Stimulated activated CD4-positive, alpha-beta T cell treated with anti-CD3 and anti-CD28 coated beads, Interleukin-12 subunit alpha, Interleukin-12 subunit beta, amount 100 ng/mL, for 48 hours (primary cell): ENCODE results near the gene POMGNT1.
"Not testable (repeated sequence)": the region's sequence is repeated elsewhere in the genome, so short reads cannot be mapped to it uniquely, and the experiment has no call there.

Experiments used
- DNase-seq, 3 donors: peaks; one replicate each; pipeline ENCODE4 v3.0.0-alpha.2; 2020; ENCODE audit warnings: low read depth in 2 of 3, low spot score in 1 of 3

The POMGNT1 gene

GRCh38 chr1:46197964-46198811, at the start of gene POMGNT1:
Gene POMGNT1 (minus strand): TSS chr1:46198434. CDS start chr1:46197821, 613 bp downstream.
- DNase-seq: peak; percentile 56 to 74 (median 63)

GRCh38 chr1:46247436-46248121, 49.3 kb upstream of the POMGNT1 start, which contains the start of gene RAD54L:
Gene RAD54L (plus strand): TSS chr1:46247763. CDS start chr1:46248406, 643 bp downstream.
- peak; percentile 95 to 98 (median 98) for DNase-seq

DNA sequence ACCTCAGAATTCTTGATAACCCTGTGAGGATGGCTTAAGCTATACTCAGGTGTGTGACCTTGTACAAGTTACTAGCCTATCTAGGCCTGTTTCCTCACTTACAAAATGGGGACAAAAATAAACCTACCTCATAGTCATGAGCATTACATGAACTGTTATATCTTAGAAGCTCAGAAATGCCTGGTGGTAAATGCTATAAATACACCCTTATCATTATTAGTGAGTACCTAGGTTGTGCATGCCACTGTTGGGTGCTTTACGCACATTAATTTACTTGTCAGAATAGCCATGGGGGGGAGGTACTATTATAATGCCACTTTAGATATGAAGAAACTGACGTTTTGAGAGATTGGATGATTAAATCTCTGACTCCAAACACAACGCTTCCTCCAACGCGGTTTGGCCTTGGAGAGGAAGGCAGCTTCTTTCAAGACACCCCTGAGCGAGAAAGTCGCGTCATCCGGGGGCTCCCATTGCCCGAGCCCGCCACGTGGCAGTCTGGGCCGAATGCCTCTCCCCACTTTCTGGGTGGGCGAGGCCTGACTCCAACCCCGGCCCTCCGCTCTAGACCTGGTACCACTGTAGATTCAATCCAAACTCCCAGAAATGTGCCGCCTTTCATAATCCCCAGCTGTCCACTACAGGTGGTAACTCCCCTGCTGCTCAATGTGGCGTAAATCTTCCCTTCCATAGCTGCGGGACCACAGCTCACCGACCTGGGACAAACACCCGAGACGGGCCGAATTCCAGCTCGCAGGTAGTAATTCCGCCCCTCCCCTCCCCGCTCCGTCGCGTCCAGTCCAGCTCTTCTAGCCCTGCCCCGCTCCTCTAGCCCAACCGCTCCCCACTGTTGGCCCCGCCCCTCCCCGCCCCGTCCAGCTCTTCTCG, 48.6 kb upstream of the POMGNT1 start:
- peak; percentile 43 to 52 (median 44) for DNase-seq

DNA sequence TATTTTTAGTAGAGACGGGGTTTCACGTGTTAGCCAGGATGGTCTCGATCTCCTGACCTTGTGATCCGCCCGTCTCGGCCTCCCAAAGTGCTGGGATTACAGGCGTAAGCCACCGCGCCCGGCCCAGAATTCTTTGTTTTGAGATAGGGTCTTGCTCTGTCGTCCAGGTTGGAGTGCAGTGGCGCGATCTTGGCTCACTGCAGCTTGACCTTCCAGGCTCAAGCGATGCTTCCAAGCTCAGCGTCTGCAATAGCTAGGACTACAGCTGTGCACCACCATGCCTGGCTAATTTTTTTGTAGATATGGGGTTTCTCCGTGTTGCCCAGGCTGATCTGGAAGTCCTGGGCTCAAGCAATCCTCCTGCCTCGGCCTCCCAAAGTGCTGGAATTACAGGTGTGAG, 47.9 kb upstream of the POMGNT1 start:
- not testable (repeated sequence) for DNase-seq

GRCh38 chr1:46244656-46245371, 46.6 kb upstream of the POMGNT1 start:
- DNase-seq: no peak

DNA sequence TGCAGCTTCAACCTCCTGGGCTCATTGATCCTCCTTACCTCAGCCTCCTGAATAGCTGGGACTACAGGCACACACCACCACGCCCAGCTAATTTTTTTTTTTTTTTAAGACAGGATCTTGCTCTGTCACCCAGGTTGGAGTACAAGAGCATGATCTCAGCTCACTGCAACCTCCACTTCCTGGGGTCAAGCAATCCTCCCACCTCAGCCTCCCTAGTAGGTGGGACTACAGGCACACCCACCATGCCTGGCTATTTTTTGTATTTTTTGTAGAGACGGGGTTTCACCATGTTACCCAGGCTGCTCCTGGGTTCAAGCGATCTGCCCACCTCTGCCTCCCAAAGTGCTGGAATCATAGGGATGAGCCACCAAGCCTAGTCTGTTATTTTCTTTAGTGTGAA, 45.6 kb upstream of the POMGNT1 start:
- DNase-seq: not testable (repeated sequence)

GRCh38 chr1:46242918-46243317, 44.7 kb upstream of the POMGNT1 start:
- DNase-seq: no peak

DNA sequence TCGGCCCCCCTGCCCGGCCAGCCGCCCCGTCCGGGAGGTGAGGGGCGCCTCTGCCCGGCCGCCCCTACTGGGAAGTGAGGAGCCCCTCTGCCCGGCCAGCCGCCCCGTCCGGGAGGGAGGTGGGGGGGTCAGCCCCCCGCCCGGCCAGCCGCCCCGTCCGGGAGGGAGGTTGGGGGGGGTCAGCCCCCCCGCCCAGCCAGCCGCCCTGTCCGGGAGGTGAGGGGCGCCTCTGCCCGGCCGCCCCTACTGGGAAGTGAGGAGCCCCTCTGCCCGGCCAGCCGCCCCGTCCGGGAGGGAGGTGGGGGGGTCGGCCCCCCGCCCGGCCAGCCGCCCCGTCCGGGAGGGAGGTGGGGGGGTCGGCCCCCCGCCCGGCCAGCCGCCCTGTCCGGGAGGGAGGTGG, 43.5 kb upstream of the POMGNT1 start:
- DNase-seq: not testable (repeated sequence)

- not testable (repeated sequence) for DNase-seq
Measured at GRCh38 chr1:46238865-46239264, 40.6 kb upstream of the POMGNT1 start.

DNA sequence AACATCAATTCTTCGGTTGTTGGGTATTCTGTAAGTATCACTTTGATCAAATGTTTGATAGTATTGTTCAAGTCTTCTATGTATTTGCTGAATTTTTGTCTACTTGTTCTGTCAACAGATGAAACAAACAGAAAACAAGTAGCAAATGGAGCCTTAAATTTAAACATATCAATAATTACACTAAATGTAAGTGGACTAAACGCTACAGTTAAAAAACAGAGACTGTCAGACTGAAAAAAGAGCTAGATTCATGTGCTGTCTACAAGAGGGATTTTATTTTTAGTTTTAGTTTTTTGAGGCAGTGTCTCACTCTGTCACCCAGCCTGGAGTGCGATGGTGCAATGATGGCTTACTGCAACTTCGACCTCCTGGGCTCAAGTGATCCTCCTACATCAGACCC, 38.6 kb upstream of the POMGNT1 start:
- DNase-seq: no peak

GRCh38 chr1:46231231-46231630, 33.0 kb upstream of the POMGNT1 start:
- DNase-seq: not testable (repeated sequence)

DNA sequence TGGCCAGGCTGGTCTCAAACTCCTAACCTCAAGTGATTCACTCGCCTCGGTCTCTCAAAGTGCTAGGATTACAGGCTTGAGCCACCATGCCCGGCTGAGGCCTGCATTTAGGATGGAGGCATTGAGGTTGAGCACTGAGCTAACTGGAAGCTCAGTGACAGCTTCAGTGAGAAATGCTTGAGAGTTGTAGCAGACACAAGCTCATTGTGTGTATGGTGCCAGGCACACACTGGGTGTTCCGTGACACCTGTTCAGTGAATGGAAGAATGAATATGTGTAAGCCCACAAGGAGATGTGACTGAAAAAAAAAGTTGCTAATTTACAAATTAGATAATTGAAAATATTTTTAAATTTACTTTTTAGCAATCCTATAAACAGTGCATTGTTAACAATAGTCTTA, 26.7 kb upstream of the POMGNT1 start:
- no peak for DNase-seq

DNA sequence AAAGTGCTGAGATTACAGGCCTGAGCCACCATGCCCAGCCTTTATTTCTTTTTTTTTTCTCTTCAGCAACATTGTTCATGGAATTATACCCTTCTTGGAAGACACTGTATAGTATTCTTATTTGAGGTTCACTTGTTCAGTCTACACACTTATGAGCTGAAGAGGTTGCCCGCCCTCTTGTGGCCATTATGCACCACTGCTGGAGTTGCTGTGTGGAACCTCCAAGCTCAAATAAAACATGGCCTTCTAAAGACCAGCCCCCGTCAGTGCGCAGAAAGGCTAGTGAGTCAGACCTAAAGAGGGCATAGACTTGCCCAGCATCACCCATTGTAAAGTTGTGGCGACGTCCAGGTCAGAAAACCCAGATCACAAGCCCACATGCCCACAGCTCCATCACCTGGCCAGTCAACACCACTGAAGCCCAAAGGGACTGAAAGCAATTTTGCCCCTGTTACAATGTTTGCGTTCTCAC, 25.3 kb upstream of the POMGNT1 start:
- peak; percentile 43 to 51 (median 50) for DNase-seq

DNA sequence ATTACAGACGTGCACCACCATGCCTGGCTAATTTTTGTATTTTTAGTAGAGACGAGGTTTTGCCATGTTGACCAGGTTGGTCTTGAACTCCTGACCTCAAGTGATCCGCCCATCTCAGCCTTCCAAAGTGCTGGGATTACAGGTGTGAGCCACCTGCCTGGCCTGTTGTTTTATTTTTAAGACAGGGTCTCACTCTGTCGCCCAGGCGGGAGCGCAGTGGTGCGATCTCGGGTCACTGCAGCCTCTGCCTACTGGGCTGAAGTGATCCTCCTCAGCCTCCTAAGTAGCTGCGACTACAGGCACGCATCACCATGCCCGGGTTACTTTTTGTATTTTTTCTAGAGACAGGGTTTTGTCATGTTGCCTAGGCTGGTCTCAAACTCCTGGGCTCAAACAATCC, 24.8 kb upstream of the POMGNT1 start:
- DNase-seq: not testable (repeated sequence)

DNA sequence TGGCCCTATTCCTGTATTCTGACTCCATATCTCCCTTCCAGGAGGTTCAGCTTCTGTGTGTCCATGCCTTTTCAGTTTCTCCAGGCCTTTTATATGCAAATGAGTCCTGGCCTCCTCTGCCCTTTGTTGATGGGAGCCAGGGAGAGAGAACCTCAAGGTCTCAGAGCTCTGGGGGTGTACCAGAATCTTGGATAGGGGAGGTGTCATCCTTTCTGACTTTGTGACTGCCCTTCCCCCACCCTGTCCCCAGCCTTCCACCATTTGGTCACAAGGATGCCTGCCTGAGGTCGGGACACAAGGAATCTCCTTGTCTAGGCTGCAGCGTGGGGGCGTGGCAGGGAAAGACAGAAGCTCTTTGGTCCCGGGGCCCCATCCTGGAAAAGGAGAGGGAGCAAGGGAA, 23.5 kb upstream of the POMGNT1 start:
- DNase-seq: no peak

DNA sequence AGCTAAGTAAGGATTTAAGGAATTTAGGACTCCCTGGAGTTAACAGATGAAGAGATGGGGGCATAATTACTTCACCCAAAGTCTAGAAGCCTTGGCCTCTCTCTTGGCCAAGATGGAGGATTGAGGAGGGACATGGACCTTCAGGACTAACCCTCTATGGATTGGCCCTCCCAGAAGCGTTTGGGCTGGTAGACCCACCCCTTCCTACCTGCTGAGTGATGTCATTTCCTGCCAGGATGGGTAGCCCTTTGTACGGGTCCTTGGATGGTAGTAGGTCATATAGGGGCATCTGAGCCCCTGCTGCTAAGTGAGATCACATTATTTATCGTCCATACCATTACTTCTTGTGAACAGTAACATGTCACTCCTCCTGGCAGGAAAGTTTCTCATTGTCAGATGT, 22.6 kb upstream of the POMGNT1 start:
- DNase-seq: no peak

GRCh38 chr1:46219551-46220520, 21.6 kb upstream of the POMGNT1 start:
- DNase-seq: no peak

DNA sequence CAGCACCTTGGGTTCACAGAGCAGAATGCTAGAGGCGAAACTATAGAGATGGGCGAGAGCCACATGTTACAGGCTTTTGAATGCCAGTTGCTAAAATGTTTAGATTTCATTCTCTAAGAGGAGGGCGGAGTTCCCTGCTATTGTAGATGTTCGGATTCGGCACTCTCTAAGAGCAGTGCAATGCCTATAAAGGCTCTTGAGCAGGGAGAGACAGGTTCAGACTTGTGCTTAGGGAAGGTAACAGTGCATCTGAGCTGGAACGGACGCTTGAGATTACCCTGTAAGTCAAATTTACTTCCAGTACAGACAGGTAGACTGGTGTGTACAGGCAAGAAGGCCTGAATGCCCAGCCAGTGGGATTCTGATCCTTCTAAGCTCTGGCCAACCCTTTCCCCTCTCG, 20.2 kb upstream of the POMGNT1 start:
- DNase-seq: no peak

GRCh38 chr1:46215504-46215903, 17.3 kb upstream of the POMGNT1 start:
- DNase-seq: no peak
